Mesenteric fat pad (tissue), 1 donor: ENCODE results near the gene DTL. TPM values are rescaled to one million over a fixed set of nuclear protein-coding genes. Genes with fewer than 3 reads are reported as not detected.
"Not testable (repeated sequence)": the region's sequence is repeated elsewhere in the genome, so short reads cannot be mapped to it uniquely, and the experiment has no call there.

Experiments
- DNase-seq: peaks from one replicate; pipeline ENCODE4 v3.0.0-alpha.2; 2020; ENCODE audit warnings: low spot score
- long read RNA-seq: library from polyadenylated mRNA; unstranded; transcript quantifications from one replicate; pipeline ENCODE4 v2.0.0, GENCODE V29; 2020
- total RNA-seq: library from RNA; stranded (reverse); fragmentation: NEBNext Ultra II Directional; extraction: Animal tissue kit (Norgen Biotek cat#: 25700); gene quantifications from one replicate; pipeline ENCODE4 v1.2.1, GENCODE V29; 2021
- donor health status: DM: yes; HTN: yes; CAD: no.

The DTL gene
- 0.16 TPM for total RNA-seq
- long read RNA-seq, partial matches to known transcripts, result 1 of 1 reads
- long read RNA-seq, other reads (novel, unspliced or antisense), result 0 of 1 reads

GRCh38 chr1:212035123-212035834, at the start of gene DTL, which contains the start of gene INTS7:
DTL (plus strand) TSS chr1:212035748; CDS start chr1:212035891, 143 bp downstream.
INTS7 (minus strand) TSS chr1:212035557; CDS start chr1:212035437, 120 bp downstream.
- peak; percentile 99 for DNase-seq

GRCh38 chr1:211986628-211987254, 48.8 kb upstream of the DTL start:
- no peak for DNase-seq

- DNase-seq, result no peak
These were observed 43.9 kb upstream of the DTL start for GRCh38 chr1:211991695-211992094.

- not testable (repeated sequence) for DNase-seq
These were observed 38.1 kb upstream of the DTL start for GRCh38 chr1:211997426-211997825.

GRCh38 chr1:212002536-212002935, 33.0 kb upstream of the DTL start:
- no peak for DNase-seq

- DNase-seq, result no peak
These were observed 30.5 kb upstream of the DTL start for GRCh38 chr1:212004895-212005608.

GRCh38 chr1:212007178-212007577, 28.4 kb upstream of the DTL start:
- DNase-seq, result no peak

GRCh38 chr1:212007886-212008285, 27.7 kb upstream of the DTL start:
- no peak for DNase-seq

GRCh38 chr1:212009561-212009960, 26.0 kb upstream of the DTL start:
- no peak for DNase-seq

- DNase-seq, result no peak
These were observed 25.5 kb upstream of the DTL start for GRCh38 chr1:212010004-212010403.

- no peak for DNase-seq
These were observed 23.4 kb upstream of the DTL start for GRCh38 chr1:212012034-212012740.

GRCh38 chr1:212013672-212014071, 21.9 kb upstream of the DTL start:
- DNase-seq, result no peak

- DNase-seq, result no peak
These were observed 14.6 kb upstream of the DTL start for GRCh38 chr1:212020975-212021374.

- DNase-seq, result no peak
These were observed 14.0 kb upstream of the DTL start for GRCh38 chr1:212021563-212021962.

GRCh38 chr1:212022908-212023307, 12.6 kb upstream of the DTL start:
- not testable (repeated sequence) for DNase-seq

- no peak for DNase-seq
These were observed 10.9 kb upstream of the DTL start for GRCh38 chr1:212024469-212025149.

- not testable (repeated sequence) for DNase-seq
These were observed 7.8 kb upstream of the DTL start for GRCh38 chr1:212027727-212028126.

GRCh38 chr1:212030936-212031528, 4.5 kb upstream of the DTL start:
- DNase-seq, result no peak

GRCh38 chr1:212034516-212035122, 929 bp upstream of the DTL start:
- no peak for DNase-seq
